Measurements from ENCODE around the gene COL11A2.

DNA sequence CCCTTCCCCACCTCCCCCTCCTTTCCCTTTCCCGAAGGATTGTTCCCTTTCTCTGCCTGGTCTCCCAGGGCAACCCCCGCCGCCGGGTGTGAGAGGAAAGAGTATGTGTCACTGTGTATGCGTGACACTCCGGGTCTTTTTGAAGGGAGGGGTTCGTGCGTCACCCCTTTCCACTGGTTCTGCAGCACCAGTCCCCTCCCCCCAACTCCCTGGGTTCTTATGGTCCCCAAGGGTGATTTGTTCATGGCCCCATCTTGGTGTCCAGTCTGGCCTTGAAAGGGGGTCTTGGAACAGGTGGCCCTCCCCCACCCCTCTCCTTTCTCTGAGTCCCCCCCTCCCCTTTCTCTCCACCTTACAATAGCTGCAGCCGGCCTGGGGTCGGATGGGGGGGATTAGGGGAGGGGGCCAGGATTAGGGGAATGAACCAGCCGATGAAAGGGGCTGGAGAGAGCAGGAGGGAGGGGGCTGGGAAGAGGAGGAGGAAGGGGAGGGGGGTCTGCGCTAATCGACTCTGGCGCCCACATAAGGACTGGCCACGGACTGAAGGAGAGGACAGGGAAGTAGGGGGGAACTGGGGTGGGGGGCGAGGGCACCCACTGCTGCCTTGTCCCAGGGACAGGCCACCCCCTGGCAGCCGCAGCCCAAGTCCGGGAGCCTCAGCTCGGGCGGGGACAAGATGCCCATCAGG, 14.7 kb upstream of the COL11A2 start:
- TF ChIP-seq POLR2A (IDR thresholded peaks at IDR 0.05): no peak
- TF ChIP-seq, protein P1, sequence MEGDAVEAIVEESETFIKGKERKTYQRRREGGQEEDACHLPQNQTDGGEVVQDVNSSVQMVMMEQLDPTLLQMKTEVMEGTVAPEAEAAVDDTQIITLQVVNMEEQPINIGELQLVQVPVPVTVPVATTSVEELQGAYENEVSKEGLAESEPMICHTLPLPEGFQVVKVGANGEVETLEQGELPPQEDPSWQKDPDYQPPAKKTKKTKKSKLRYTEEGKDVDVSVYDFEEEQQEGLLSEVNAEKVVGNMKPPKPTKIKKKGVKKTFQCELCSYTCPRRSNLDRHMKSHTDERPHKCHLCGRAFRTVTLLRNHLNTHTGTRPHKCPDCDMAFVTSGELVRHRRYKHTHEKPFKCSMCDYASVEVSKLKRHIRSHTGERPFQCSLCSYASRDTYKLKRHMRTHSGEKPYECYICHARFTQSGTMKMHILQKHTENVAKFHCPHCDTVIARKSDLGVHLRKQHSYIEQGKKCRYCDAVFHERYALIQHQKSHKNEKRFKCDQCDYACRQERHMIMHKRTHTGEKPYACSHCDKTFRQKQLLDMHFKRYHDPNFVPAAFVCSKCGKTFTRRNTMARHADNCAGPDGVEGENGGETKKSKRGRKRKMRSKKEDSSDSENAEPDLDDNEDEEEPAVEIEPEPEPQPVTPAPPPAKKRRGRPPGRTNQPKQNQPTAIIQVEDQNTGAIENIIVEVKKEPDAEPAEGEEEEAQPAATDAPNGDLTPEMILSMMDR (IDR thresholded peaks at IDR 0.05): no peak

All from lower leg skin (tissue), 3 donors.